Mucosa of rectum (tissue), 2 donors: ENCODE measurements around the gene CTSW.
"Not testable (repeated sequence)": the region's sequence is repeated elsewhere in the genome, so short reads cannot be mapped to it uniquely, and the experiment has no call there.

Experiments
- H3K27ac ChIP-seq, 2 donors: one replicate each; pipeline ENCODE4 v1.7.0; 2013; ENCODE audit warnings: inconsistent platforms in 2 of 2, low read depth in 2 of 2, low read length in 2 of 2
- H3K27me3 ChIP-seq, 2 donors: one replicate each; pipeline ENCODE4 v1.7.0; 2013; ENCODE audit warnings: low read length in 2 of 2; ENCODE audit not compliant: control insufficient read depth in 2 of 2, insufficient read depth in 2 of 2
- H3K36me3 ChIP-seq, 2 donors: one replicate each; pipeline ENCODE4 v1.7.0; 2013; ENCODE audit warnings: low read length in 2 of 2; ENCODE audit not compliant: control insufficient read depth in 2 of 2, insufficient read depth in 2 of 2
- H3K4me1 ChIP-seq, 2 donors: one replicate each; pipeline ENCODE4 v1.7.0; 2013; ENCODE audit warnings: low read length in 2 of 2, mild to moderate bottlenecking in 1 of 2; ENCODE audit not compliant: control insufficient read depth in 2 of 2, insufficient read depth in 2 of 2
- H3K4me3 ChIP-seq, 2 donors: one replicate each; pipeline ENCODE4 v1.7.0; 2013; ENCODE audit warnings: low read length in 2 of 2
- H3K9ac ChIP-seq, 2 donors: one replicate each; pipeline ENCODE4 v1.7.0; 2013; ENCODE audit warnings: low read length in 2 of 2, low read depth in 1 of 2, mild to moderate bottlenecking in 1 of 2
- H3K9me3 ChIP-seq, 2 donors: one replicate each; pipeline ENCODE4 v1.7.0; 2013; ENCODE audit warnings: low read length in 2 of 2; ENCODE audit not compliant: control insufficient read depth in 2 of 2
- donor health status: healthy.
- donor health status: Normal muscosa, but diverticular disease.

The CTSW gene, protein sequence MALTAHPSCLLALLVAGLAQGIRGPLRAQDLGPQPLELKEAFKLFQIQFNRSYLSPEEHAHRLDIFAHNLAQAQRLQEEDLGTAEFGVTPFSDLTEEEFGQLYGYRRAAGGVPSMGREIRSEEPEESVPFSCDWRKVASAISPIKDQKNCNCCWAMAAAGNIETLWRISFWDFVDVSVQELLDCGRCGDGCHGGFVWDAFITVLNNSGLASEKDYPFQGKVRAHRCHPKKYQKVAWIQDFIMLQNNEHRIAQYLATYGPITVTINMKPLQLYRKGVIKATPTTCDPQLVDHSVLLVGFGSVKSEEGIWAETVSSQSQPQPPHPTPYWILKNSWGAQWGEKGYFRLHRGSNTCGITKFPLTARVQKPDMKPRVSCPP

DNA sequence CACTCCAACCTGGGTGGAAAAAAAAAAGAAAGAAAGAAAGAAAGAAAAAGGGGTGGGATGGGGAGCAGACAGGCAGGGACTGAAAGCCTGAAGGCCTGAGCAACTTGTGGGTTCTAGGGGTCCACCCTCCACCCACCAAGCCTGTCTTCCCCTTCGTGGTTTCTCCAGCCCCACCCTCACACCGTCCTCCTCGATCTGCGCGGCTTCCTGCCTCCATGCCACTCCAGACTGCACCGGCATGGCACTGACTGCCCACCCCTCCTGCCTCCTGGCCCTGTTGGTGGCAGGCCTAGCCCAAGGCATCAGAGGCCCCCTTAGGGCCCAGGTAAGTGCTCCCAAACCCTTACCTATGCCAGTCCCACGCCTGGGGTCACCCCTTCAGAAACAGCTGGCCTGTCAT, at the start of gene CTSW:
Gene CTSW, plus strand, starts transcription at position 221 of the 400 bp plus-strand sequence. Its CDS starts 18 bp downstream, at position 239.
- Histone ChIP-seq H3K4me1 (no peaks in the 10 kb centered on the region), H3K27ac (no peak within 1 kb of the TSS), H3K9ac (no peak within 1 kb of the TSS), H3K4me3 (peak within 1 kb of the TSS in 1 of 2 donors; percentile 7), H3K9me3 (no peaks in the 10 kb centered on the region), H3K27me3 (no peaks in the 10 kb centered on the region), H3K36me3 (peaks cover 11 to 17% of the 10 kb centered on the region in 2 donors)

DNA sequence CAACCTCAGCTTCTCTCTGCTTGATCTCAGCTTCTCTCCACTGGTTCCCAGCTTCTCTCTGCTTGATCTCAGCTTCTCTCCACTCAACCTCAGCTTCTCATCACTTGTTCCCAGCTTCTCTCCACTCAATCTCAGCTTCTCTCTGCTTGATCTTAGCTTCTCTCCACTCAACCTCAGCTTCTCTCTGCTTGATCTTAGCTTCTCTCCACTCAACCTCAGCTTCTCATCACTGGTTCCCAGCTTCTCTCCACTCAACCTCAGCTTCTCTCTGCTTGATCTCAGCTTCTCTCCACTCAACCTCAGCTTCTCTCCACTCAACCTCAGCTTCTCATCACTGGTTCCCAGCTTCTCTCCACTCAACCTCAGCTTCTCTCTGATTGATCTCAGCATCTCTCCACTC, 47.4 kb upstream of the CTSW start:
- H3K27me3 ChIP-seq, H3K9me3 ChIP-seq, H3K27ac ChIP-seq, H3K36me3 ChIP-seq, H3K9ac ChIP-seq, H3K4me3 ChIP-seq: not testable (repeated sequence)
- peaks cover 13 to 20% of the 10 kb centered on the region in 2 donors for H3K4me1 ChIP-seq

DNA sequence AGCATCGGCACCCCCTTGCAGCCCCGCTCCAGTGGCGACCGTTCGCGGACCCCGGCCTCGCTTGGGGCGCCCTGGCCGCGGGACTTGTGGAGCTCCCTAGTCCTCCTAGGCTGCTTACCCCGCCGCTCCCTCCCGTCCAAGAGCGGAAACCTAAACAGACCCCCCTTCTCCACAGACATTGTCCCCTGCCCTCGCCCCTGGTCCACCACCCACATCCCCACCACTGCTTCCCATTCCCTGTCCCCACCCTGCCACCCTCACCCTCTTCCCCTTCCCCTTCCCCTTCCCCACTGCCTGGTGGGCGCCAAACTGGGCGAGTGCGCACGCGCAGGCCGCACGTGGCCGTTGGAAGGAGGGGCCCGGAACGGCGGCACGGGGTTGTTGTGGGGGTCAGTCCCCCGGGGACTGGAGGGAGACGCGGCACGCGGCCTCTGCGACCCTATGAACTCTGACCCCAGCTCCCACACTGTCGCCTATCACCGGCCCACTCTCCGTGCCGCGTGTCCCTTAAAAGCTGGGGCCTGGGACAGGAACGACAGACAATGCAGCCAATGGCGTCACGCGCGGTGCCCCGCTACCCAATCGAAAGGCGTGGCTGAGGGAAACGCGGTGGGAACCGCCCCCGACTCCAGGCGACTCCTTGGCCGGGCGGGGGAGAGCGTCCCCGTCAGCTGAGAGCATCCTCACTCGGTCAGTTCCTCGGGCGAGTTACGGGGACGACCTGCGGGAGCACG, 46.2 kb upstream of the CTSW start, which contains the start of gene SNX32:
Gene SNX32, plus strand, starts transcription at position 667 of the 734 bp plus-strand sequence. CDS start 103 bp downstream, outside the sequence.
- no peaks in the 10 kb centered on the region for H3K27me3 ChIP-seq
- H3K36me3 ChIP-seq = no peaks in the 10 kb centered on the region
- peak within 1 kb of the TSS; percentile 72 to 87 for H3K4me3 ChIP-seq
- peaks cover 13 to 20% of the 10 kb centered on the region in 2 donors for H3K4me1 ChIP-seq
- H3K9ac ChIP-seq = peak within 1 kb of the TSS; percentile 47 to 52
- peak within 1 kb of the TSS in 1 of 2 donors; percentile 38 for H3K27ac ChIP-seq
- H3K9me3 ChIP-seq = no peaks in the 10 kb centered on the region

DNA sequence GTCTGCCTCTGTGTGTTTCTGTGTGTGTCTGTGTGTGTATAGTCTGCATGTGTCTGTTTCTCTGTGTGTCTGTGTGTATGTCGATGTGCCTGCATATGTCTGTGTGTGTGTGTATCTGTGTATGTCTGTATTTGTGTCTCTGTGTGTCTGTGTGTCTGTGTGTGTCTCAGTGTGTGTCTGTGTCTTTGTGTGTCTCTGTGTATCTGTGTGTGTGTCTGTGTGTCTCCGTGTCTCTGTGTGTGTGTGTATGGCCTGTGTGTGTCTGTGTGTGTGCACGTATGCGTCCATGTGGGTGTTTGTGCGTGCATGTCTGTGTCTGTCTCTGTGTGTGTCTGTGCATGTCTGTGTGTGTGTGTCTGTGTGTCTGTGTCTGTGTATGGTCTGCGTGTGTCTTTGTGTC, 45.4 kb upstream of the CTSW start:
- Histone ChIP-seq H3K4me3 (peak overlapping the region; percentile 72 to 87), H3K36me3 (no peaks in the 10 kb centered on the region), H3K27ac (no peak overlapping the region), H3K27me3 (no peaks in the 10 kb centered on the region), H3K9me3 (no peaks in the 10 kb centered on the region), H3K4me1 (peaks cover 13 to 20% of the 10 kb centered on the region in 2 donors), H3K9ac (peak overlapping the region; percentile 47 to 52)

DNA sequence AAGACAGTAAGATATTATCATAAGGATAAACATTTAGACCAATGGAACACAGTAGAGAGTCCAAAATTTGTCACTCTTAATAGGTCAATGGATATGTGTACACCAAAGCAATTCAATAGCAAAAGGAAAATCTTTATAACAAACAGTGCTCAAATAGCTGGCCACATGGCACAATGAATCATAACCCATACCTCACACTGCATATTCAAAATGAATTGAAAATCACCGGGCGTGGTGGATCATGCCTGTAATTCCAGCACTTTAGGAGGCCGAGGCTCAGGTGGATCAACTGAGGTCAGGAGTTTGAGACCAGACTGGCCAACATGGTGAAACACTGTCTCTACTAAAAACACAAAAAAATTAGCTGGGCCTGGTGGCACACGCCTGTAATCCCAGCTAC, 37.5 kb upstream of the CTSW start:
- Histone ChIP-seq H3K27ac (no peak overlapping the region), H3K36me3 (no peaks in the 10 kb centered on the region), H3K4me1 (peaks cover 0 to 4% of the 10 kb centered on the region in 2 donors), H3K27me3 (no peaks in the 10 kb centered on the region), H3K9me3 (no peaks in the 10 kb centered on the region), H3K9ac (no peak overlapping the region), H3K4me3 (no peak overlapping the region)

DNA sequence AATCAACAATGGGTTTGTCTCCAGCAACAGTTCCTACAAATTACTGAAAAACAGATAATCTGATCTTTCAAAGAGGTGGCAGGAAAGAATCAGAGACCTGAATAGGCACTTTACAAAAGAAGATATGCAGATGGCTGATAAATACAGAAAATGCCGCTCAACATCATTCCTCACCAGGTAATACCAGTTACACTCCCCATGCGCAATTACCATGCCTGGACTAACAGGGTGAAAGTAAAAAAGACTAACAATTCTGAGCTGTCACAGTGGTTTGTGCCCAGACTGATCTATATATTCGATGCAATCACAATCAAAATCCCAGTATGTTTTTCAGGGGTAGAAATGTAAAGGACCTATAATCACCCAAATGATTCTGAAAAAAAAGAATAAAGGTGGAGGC, 35.8 kb upstream of the CTSW start:
- H3K27ac ChIP-seq = peak overlapping the region; percentile 31 to 57
- no peaks in the 10 kb centered on the region for H3K9me3 ChIP-seq
- H3K36me3 ChIP-seq = no peaks in the 10 kb centered on the region
- peaks cover 0 to 4% of the 10 kb centered on the region in 2 donors for H3K4me1 ChIP-seq
- H3K27me3 ChIP-seq = no peaks in the 10 kb centered on the region
- peak overlapping the region in 1 of 2 donors; percentile 13 for H3K9ac ChIP-seq
- no peak overlapping the region for H3K4me3 ChIP-seq

DNA sequence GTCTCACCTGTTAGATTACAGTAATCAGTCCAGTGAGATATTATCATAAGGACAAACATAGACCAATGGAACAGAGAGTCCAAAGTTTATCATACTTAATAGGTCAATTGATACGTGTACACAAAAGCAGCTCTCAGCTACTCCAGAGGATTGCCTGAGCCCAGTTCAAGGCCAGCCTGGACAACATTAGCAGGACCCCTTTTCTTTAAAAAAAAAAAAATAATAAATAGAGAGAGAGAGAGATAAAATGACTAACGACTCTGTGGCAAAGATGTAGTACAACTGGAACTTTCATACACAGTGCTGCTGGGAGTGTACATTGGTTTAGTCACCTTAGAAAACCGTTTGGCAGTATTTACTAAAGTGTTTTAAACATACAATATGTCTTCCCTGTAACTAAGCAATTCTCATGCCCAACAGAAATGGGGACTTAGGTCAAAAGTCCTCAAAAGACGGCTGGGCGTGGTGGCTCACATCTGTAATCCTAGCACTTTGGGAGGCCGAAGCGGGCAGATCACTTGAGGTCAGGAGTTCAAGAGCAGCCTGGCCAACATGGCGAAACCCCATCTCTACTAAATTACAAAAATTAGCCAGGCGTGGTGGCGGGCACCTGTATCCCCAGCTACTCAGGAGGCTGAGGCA, 35.3 kb upstream of the CTSW start:
- Histone ChIP-seq H3K36me3 (no peaks in the 10 kb centered on the region), H3K27me3 (no peaks in the 10 kb centered on the region), H3K9me3 (no peaks in the 10 kb centered on the region), H3K4me3 (no peak overlapping the region), H3K9ac (peak overlapping the region in 1 of 2 donors; percentile 13), H3K27ac (peak overlapping the region; percentile 31 to 57), H3K4me1 (peaks cover 3 to 4% of the 10 kb centered on the region in 2 donors)

DNA sequence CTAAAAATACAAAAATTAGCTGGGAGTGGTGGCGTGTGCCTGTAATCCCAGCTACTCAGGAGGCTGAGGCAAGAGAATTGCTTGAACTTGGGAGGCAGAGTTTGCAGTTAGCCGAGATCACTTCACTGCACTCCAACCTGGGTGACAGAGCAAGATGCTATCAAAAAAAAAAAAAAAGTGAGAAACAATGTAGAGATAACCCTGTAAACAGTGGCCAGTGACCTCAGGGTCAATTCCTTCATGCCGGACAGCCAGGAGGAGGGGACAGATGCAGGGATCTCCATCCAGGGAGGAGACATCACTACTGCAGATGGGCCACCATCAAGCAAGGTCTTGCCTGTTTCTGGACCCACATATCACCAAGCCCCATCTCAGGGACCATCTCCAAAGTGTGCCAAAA, 31.9 kb upstream of the CTSW start:
- Histone ChIP-seq H3K36me3 (peaks cover 15 to 22% of the 10 kb centered on the region in 2 donors), H3K9me3 (no peaks in the 10 kb centered on the region), H3K27me3 (no peaks in the 10 kb centered on the region), H3K4me1 (peaks cover 11 to 17% of the 10 kb centered on the region in 2 donors), H3K4me3 (no peak overlapping the region), H3K9ac (no peak overlapping the region), H3K27ac (no peak overlapping the region)

DNA sequence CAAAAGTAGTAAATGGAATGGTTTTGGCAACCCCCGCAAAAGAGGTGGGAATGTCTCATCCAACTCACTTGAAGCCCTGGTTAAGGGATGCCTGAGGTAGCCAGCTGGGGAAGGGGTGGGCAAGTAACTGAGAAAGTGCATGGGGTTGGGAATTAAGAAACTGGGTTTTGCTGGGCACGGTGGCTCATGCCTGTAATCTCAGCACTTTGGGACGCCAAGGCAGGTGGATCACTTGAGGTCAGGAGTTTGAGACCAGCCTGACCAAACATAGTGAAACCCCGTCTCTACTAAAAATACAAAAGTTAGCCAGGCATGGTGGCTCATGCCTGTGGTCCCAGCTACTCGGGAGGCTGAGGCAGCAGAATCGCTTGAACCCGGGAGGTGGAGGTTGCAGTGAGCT, 30.9 kb upstream of the CTSW start:
- H3K9ac ChIP-seq, H3K9me3 ChIP-seq, H3K27me3 ChIP-seq, H3K4me3 ChIP-seq, H3K27ac ChIP-seq: not testable (repeated sequence)
- peaks cover 21 to 27% of the 10 kb centered on the region in 2 donors for H3K4me1 ChIP-seq
- H3K36me3 ChIP-seq = peaks cover 22 to 31% of the 10 kb centered on the region in 2 donors

DNA sequence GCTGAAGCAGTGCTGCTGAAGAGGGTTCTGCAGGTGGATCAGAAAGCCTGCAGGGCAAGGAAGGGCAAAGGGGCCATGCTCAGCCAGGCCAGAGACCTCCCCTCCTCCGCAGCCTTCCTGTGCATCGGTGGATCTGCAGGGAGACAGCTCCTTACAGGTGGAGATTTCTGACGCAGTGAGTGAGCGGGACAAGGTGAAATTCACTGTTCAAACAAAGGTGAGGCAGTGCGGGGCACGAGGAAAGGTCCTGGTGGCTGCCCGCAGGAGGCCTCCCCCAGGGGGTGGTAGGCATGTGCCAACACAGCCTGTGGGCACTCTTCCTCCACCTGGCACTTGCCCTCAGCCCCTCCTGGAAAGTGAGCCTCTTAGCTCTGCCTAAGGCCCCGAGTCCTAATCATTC, 30.3 kb upstream of the CTSW start:
- H3K27me3 ChIP-seq = no peaks in the 10 kb centered on the region
- H3K36me3 ChIP-seq = peaks cover 25 to 37% of the 10 kb centered on the region in 2 donors
- no peak overlapping the region for H3K4me3 ChIP-seq
- H3K4me1 ChIP-seq = peaks cover 27 to 31% of the 10 kb centered on the region in 2 donors
- no peaks in the 10 kb centered on the region for H3K9me3 ChIP-seq
- H3K27ac ChIP-seq = no peak overlapping the region
- H3K9ac ChIP-seq = no peak overlapping the region
